GM21381 (cell line): ENCODE data around the gene ZNF281.
A peak's percentile ranks its signal among the peaks of the same experiment; 100 is the strongest.

ENCODE experiments used
- ATAC-seq: cut with Tn5 transposase; IDR thresholded peaks from one replicate; pipeline ENCODE4 v1.9.1; 2021; ENCODE audit warnings: mild to moderate bottlenecking, moderate library complexity; ENCODE audit not compliant: unreplicated experiment

The ZNF281 gene

DNA sequence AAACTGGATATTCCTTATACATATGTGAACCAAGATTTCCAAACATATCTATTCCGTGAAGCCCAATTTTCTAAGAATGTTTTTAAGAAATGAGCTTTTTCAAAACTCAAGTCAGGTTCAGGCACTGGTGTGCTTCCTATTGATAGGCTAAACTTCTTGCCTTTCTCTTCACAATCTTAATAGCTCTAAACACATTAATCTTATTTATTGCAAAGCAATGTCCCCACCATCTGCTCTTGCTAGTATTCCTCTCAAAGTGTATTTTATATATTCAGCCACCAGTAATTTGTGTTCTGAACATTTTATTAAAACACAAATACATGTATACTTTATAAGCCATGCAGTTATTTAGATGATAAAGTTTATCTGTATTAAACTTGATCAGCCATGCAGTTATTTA is 11.5 kb downstream of the ZNF281 start:
- ATAC-seq = no peak

DNA sequence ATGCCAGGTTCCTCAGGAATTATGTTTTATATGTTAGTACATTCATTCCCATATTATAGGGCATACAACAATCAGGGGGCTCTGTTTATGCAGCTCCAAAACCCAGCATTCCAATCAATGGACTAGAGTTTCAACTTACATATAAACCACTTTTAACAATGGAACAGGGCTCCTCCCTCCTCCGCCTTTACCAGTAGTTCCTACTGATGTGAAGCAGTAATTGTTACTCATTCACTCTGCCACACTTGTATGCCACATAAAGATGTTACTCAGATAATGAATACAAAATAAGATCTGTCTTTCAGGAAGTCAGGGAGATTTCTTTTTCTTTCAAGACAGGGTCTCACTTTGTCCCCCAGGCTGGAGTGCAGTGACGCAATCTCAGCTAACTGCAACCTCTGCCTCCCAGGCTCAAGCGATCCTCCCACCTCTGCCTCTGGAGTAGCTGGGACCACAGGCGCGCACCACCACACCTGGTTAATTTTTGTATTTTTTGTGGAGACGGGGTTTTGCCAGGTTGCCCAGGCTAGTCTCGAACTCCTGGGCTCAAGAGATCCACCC is 17.1 kb downstream of the ZNF281 start:
- no peak for ATAC-seq

DNA sequence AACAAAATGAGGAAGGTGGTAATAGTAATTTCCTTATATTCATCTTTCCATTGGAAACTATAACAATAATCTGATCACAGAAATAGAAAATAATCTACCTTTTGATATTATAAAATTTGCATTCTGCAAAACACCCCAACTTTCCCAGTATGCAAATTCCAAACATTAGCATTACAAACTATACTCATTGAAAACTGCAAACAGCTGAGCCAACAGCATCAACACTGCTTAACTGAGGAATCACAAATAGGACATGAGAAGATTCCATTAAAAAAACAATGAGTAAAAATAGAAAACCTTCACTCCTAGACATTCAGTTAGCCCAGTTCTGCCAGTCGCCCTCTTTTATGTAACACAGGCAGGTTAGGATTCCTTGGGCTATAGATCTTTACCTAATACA is 18.1 kb downstream of the ZNF281 start:
- no peak for ATAC-seq

DNA sequence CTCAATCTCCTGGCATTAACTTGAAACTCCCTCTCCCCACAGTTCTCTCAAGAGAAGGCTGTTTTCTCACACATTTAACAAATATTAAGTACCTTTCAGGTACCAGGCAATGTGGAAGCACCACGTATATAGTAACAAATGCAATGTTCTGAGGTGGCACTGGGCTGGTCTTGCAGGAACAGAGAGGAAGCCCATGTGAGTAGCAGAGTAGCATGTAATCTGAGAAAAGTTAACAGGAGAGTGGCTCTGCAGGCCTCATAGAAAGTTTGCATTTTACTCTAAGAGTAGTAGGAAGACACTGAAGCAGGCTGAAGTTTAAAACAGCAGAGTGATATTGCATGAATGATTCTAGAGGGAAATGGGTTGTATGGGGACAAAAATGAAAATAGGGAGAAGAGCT is 21.0 kb downstream of the ZNF281 start:
- ATAC-seq = no peak

DNA sequence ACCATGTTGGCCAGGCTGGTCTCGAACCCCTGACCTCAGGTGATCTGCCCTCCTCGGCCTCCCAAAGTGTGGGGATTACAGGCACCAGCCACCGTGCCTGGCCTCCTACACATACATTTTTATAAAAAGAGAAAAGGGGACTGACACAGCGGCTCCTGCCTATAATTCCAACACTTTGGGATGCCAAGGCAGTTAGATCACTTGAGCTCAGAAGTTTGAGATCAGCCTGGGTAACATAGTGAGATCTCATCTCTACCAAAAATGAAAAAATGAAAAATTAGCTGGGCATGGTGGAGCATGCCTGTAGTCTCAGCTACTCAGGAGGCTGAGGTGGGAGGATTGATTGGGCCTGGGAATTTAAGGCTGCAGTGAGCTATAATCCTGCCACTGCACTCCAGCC is 23.4 kb downstream of the ZNF281 start:
- no peak for ATAC-seq

DNA sequence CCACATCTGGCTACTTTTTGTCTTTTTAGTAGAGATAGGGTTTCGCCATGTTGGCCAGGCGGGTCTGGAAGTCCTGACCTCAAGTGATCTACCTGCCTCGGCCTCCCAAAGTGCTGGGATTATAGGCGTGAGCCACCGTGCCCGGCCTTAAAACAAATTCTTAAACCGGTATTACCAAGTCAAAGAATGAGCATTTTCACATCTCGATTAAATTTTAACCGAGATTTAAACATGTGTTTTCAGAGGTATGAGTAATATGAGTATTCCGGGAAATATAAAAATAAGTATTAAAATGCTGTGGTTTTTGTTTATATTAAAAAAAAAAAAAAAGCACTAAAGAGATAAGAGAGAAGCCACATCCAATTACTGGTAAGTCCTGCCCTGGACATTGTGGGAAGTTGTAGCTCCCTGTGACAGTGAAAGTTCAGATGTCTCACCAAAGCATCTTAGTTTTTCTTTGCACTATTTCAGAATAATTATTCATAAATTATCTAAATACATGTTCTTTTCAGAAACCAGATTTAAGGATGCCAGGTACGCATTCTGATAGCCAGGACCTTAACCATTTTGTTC is 24.9 kb downstream of the ZNF281 start:
- no peak for ATAC-seq

DNA sequence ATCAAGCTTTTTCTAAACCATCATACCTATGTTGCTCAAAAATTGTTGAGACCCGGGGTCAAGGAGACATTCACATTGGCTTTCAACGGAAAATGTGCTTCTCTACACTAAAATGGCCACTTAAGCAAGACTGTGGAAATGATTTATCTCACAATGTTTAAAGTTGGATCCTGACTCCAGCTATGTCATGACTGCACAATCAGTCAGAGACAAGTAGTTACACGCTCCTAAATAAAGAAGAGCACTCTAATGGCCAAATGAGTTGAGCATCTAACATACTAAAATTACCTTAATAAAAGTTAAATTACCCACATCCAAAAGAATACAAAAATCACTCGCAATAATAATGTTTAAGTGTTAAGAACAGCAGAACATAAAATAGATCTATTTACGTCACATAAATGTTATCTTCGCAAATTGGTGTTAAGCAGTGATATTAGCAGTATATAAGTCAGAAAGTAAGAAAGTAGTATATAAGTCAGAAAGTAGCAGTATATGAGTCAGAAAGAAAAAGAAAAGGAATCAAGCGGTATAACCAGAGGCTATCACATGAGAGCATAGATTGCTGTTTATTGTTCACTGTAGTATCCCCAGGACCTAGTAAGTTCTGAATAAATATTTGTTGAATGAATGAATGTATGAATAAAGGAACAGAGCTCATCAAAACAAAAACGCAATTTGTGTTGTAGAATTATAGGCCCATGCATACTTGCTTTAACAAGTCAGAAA is 28.4 kb downstream of the ZNF281 start:
- no peak for ATAC-seq

DNA sequence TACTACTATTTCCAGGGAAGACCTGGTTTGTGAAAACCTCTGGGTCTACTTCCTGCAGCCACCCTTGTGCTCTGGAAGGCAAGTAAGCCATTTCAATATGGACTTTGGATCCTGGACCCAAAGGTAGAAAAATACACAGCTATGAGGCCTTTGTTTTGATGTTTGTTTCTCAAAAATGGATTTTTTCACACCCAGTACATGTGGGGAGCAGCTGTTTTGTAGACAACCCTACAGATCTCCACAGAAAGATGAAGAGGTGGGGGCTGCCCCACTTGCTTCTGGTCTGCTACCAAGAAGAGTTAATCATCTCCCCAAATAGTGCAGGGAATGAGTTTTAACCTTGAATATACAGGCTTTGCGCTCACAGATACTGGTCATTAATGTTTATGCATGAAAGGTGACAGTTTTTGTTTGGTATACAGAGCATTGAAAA is 29.2 kb downstream of the ZNF281 start:
- peak; percentile 75 for ATAC-seq

DNA sequence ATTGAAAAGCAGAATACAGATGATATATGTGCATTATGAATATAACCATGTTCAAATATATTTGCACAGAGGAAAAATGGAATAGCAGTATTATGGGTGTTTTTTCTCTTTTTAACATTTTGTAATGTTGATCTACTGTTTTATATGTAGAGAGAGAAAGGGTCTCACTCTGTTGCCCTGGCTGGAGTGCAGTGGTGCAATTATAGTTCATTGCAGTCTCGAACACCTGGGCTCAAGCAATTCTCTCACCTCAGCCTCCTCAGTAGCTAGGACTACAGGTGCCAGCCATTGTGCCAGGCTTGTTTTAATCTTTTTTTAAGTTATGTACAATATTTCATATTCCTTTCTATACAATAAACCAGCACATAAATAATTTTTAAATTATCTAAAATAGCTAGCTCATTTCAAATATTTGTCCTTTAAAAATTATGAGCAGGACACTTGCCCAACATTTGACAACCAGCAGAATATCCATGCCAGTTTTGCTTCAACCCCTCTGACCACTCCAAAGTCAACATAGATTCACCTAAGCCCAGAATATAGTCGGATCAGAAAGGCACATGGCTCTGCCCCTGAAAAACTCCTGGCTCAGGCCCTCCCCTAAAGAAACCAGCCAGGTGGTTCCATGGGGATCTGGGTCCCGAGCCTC is 29.8 kb downstream of the ZNF281 start:
- no peak for ATAC-seq

DNA sequence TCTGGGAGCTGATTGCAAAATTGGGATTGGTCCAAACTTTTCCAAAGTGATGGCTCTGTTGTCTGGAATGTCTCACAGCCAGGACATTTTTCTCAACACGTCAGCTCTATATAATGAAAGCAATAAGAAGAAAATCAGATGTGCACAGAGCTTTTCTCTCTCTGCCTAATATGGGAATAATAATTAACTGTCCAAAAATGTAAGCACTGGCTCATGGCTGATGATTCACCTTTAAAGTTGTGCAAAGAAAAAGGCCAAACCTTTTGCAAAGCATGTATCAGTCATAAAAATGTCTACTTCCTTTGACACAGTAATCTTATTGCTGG is 30.4 kb downstream of the ZNF281 start:
- ATAC-seq = no peak

DNA sequence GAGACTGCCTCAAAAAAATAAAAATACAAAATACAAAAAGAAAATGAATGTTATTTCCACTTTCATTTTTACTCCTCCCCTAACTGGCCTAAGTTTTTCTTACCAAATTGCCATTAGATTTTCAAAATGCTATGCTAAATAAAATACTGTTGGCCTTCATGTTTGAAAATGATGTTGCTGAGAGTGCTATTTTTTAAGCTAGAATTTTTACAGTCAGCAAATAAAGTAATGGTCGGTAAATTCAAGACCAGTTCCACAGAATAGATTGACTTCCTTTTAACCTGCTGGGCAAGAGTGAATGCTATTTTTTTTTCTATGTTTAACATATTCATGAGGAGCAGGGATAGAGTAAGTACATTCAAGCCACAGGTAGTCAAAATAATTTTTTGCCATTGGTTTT is 31.7 kb downstream of the ZNF281 start:
- no peak for ATAC-seq

DNA sequence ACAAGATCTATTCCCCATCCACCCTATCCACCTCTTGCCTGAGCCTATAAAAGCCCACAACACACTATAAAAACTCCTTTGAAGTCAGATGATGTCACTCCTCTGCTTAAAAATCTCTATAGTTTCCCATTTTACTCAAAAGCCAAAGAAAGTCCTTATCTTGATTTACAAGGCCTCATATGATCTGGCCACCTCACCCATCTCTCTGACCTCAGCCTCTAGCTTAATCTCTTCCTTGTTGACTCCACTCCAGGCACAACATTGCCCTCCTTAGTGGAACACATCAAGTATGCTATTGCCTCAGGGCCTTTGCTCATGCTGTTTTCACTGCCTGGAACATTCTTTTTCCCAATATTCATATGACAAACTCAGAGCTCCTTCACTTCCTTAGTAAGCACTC is 33.3 kb downstream of the ZNF281 start:
- ATAC-seq = no peak

DNA sequence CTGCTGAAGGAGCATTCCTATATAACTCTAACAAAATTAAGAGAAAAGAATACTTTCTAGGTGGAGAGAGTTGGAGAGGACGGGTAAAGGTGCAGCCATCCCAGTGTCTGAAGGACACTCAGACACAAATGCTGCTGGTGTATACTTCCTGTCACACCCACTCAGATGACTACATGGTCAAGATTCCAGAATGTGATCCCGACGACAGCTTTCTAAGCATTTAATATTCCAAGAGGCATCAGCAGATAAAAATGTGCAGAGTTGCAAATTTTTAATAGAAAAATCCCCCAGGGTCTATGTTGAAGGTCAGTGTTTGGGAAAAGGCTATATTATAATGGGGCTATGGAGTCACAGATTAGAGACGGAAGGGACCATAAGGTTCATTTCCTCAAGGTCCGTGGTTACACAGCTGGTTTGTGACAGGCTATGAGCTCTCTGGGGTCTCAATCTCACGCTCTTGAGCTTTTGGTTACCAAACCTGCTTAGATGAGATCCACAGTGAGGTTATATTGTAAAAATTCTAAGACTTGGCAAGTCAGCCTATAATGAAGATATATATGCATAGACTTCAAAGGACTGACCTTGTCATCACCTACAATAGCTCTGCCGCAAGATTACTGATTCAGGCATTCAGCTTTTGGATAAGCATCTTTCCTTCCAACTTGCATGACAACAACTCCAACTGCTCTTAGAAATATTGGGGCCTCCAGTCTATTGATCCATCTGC is 35.1 kb downstream of the ZNF281 start:
- no peak for ATAC-seq

DNA sequence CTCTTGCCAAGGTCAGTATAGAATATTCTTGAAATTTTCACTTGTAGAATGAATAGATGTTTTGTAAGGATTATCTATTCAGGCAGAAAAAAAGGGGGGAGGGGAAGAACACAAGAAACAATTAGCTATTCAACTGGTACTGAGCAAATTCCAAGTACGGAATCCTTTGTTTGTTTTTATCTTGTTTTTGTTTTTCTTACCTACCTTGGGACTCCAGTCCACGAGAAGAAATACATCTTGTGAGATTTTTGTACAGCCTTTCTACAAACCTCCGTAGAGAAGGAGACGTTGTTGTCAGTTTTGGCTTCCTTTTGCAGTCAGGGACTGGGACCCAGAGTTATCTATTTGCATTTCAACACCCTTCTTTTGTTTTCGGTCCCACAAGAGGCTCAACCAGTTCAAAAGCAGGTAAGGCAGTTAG is 36.0 kb downstream of the ZNF281 start:
- no peak for ATAC-seq

DNA sequence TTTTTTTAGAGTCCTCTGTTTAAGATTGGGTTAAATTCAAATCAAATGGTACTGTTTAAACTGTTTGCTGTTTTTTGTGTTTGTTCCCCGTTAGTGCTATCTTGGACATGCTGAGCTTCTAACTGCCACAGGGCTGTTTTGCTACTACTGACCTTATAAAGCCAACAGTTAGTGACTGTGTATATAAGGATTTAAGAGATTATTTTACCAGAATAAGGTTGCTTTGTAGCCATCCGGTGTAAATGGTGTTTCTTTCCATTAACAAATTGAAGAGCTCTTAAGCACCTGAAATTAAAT is 37.0 kb downstream of the ZNF281 start:
- ATAC-seq = no peak

DNA sequence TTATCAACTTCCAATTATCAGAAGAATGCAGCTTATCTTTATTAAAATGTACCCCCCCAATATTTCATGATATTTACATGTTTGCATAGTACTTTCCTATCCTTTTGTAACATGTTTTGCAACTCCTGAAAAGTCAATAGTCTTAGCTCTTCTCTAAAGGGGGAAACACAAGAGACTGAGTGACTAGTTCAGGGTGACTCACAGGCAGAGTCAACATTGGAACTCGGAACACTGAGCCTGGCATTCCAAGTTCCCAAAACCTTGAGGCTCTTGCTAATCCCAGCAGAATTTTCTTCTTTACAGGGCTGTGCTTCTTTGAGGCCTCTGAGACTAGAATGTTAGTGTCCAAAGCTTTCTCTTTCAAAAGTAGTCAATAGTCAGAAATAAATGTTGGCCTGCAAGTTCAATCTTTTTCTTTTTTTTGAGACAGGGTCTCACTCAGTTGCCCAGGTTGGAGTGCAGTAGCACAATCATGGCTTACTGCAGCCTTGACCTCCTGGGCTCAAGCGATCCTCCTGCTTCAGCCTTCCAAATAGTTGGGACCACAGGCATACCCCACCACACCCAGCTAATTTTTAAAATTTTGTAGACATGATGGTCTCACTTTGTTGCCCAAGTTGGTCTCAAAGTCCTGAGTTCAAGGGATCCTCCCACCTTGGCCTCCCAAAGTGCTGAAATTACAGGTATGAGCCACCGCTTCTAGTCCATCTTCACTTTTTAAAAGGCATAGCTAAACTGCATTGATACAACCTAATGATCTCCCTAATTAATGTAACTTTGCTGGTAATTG is 37.5 kb downstream of the ZNF281 start:
- no peak for ATAC-seq

DNA sequence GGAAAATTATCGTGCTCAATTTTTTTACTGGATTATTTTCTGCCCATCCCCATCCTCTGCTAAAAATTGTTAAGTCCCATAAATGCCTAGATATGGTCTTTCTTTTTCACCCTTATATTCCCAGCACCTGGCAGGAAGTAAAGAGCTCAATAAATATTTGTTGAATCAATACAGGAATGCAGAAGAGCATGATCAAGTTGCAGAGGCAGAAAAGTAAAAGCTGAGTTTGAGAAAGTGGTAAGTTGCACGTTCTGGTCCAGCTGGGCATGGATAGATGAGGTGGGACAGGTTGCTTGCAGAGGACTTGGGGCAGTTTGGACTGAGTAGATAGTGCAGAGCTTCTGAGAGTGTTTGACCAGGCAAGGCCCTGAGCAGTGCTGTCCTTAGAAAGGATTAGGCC is 40.1 kb downstream of the ZNF281 start:
- ATAC-seq = no peak

DNA sequence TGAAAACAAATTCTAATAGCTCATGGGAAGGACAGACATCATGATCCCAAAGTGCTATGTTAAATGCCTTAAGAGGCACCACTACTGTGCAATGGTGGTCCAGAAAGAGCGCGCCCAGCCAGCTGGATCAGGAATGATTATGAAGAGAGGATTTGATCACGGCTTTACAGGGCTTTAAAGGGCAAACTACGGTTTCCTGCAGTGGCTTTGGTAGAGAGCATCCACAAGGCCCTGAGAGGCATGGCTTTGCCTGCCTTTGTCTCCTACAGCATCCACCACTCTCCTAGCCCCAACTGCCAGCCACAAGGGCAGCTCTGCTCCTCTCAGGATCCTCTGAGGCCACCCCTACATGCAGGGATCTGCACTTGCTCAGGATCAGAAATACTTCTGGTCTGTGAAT is 40.7 kb downstream of the ZNF281 start:
- ATAC-seq = no peak

DNA sequence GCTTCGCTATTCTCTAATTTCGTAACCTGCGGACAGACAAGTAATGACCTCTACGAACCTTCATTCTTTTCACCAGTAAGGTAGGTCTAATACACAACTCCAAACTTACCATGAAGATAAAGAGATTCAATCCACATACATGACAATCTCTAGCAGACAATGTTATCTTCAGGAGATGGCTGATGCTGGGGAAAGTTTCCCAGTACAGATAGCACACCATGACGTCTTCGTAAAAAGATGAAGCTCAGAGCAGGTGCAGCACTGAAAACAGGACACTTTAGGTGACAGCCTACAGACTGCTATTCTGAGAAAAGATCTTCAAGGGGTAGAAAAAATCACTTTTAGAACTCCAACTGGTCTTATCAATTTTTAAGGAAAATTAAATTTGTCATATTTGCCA is 41.3 kb downstream of the ZNF281 start:
- no peak for ATAC-seq

DNA sequence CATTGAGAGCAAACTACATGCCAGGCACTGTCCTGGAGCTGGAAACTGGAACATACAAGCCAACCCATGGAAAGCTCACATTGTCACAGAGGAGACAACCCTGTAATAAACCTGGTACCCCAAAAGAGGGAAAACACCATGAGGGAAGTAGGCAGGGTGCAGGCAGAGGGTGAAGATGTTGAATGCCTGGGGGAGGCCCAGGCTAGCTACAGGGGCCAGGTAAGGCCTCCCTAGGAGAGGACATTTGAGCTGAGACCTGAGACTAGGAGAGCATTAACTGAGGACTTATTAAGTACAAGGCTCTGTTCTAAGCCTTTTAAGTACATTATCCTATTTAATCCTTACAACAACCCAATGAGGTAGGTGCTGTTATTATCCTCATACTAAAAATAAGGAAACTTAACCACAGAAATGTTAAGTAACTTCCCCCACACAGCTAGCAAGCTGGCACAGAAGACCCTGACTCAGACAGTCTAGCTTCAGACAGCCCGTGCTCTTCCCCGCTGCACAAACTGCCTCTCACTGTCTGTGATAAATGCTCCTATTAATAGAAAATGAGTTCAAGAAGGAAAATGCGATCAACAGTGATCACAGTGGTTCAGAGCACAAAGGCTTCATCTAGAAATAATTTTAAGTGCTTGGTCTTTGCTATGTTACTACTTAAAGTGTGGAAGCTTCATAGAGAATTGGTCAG is 41.8 kb downstream of the ZNF281 start:
- no peak for ATAC-seq
